HCT116 (cell line): ENCODE results near the gene FBXL2. TPM values are rescaled to one million over a fixed set of nuclear protein-coding genes. Genes with fewer than 3 reads are reported as not detected.

Source experiments
- ATAC-seq: fragments of 200-7000 bp; cut with Tn5 transposase; 2 replicates; pipeline ENCODE4 v1.9.1; 2020; ENCODE audit warnings: mild to moderate bottlenecking, moderate library complexity
- BruUV-seq: library from RNA; stranded (reverse); fragments of 400-500 nt; replicated peaks from 2 replicates; lab custom pipeline; 2021; lab: Mats Ljungman, UMichigan
- CTCF ChIA-PET: fragments of 300-600 bp; sonication (Branson Sonifier 250); formaldehyde crosslinking; loops from one replicate; lab custom pipeline; 2021; ENCODE audit warnings: antibody characterized with exemption; lab: Charles Lee
- POLR2A ChIA-PET: fragments of 300-600, 350-600 bp; sonication (Branson Sonifier 250); formaldehyde crosslinking; loops from one replicate; lab custom pipeline; 2021; ENCODE audit warnings: antibody characterized with exemption; lab: Charles Lee
- RAD21 ChIA-PET, 2 experiments: fragments of 300-600 bp; sonication (Branson Sonifier 250); formaldehyde crosslinking; loops; one replicate each; lab custom pipeline; 2023; ENCODE audit warnings: low total read pairs in 2 of 2; ENCODE audit not compliant: uncharacterized antibody in 2 of 2, unreplicated experiment in 2 of 2, low non-redundant PET in 1 of 2; lab: Charles Lee
- DNase-seq: peaks from one replicate; pipeline ENCODE4 v3.0.0-alpha.2; 2010; ENCODE audit warnings: low read depth, low spot score
- H2AFZ ChIP-seq: fragments of 200-600 bp; shearing (Covaris generic), sonication (generic); 2 replicates; pipeline ENCODE4 v1.6.1; 2017; ENCODE audit warnings: low read depth, mixed run types, mixed read lengths, antibody characterized with exemption, low read length; ENCODE audit not compliant: poor library complexity, severe bottlenecking
- H3K27ac ChIP-seq: 2 replicates; pipeline ENCODE4 v1.5.1; 2012; ENCODE audit warnings: low read depth, low read length
- H3K27me3 ChIP-seq: fragments of 200-600 bp; sonication (generic); 2 replicates; pipeline ENCODE4 v1.6.1; 2016; ENCODE audit warnings: mixed run types, low read length, mixed read lengths; ENCODE audit not compliant: insufficient read depth
- H3K36me3 ChIP-seq, 2 experiments: fragments of 200-500 bp in 1 of 2; fragments of 200-600 bp in 1 of 2; sonication (Bioruptor generic) in 1 of 2; sonication (generic) in 1 of 2; 2 replicates each; pipeline versions ENCODE4 v1.5.1 to v1.6.1; 2014 to 2016; ENCODE audit warnings: low read length in 2 of 2, inconsistent platforms in 1 of 2, mixed read lengths in 1 of 2, mixed run types in 1 of 2; ENCODE audit not compliant: insufficient read depth in 2 of 2, control insufficient read depth in 1 of 2
- H3K4me1 ChIP-seq, 2 experiments: fragments of 200-600 bp in 1 of 2; sonication (generic) in 1 of 2; 2 replicates each; pipeline versions ENCODE4 v1.5.1 to v1.6.1; 2012 to 2017; ENCODE audit warnings: low read length in 2 of 2, inconsistent platforms in 1 of 2, mild to moderate bottlenecking in 1 of 2, mixed read lengths in 1 of 2, mixed run types in 1 of 2, moderate library complexity in 1 of 2; ENCODE audit not compliant: insufficient read depth in 2 of 2, control insufficient read depth in 1 of 2
- H3K4me2 ChIP-seq: fragments of 200-600 bp; sonication (generic); 2 replicates; pipeline ENCODE4 v1.6.1; 2017; ENCODE audit warnings: mixed run types, low read length, mixed read lengths
- H3K4me3 ChIP-seq, 2 experiments: fragments of 200-600 bp in 1 of 2; sonication (generic) in 1 of 2; replicated peaks in 1 of 2; 2 replicates each; pipeline ENCODE4 v1.5.1; 2011 to 2016; ENCODE audit warnings: low read length in 2 of 2, control low read depth in 1 of 2, low read depth in 1 of 2, mild to moderate bottlenecking in 1 of 2, mixed read lengths in 1 of 2, mixed run types in 1 of 2
- H3K79me2 ChIP-seq: fragments of 200-600 bp; sonication (generic); 2 replicates; pipeline ENCODE4 v1.6.1; 2017; ENCODE audit warnings: mild to moderate bottlenecking, mixed run types, low read length, moderate library complexity, mixed read lengths; ENCODE audit not compliant: insufficient read depth
- H3K9ac ChIP-seq: fragments of 200-600 bp; sonication (generic); 2 replicates; pipeline ENCODE4 v1.6.1; 2016; ENCODE audit warnings: low read length, mixed read lengths
- H3K9me2 ChIP-seq: fragments of 200-600 bp; sonication (generic), shearing (Covaris generic); 2 replicates; pipeline ENCODE4 v1.6.1; 2017; ENCODE audit warnings: mixed run types, mild to moderate bottlenecking, moderate library complexity; ENCODE audit not compliant: insufficient read depth
- H3K9me3 ChIP-seq, 2 experiments: fragments of 200-500 bp in 1 of 2; fragments of 200-600 bp in 1 of 2; sonication (Bioruptor generic) in 1 of 2; sonication (generic) in 1 of 2; 2 replicates each; pipeline ENCODE4 v1.6.1; 2014 to 2017; ENCODE audit warnings: low read length in 2 of 2, mixed read lengths in 2 of 2, inconsistent platforms in 1 of 2, low read depth in 1 of 2, mild to moderate bottlenecking in 1 of 2, mixed run types in 1 of 2, moderate library complexity in 1 of 2; ENCODE audit not compliant: control insufficient read depth in 1 of 2, insufficient read depth in 1 of 2
- H4K20me1 ChIP-seq: fragments of 200-600 bp; sonication (generic), shearing (Covaris generic); 2 replicates; pipeline ENCODE4 v1.6.1; 2017; ENCODE audit warnings: mixed run types, mild to moderate bottlenecking, moderate library complexity; ENCODE audit not compliant: insufficient read depth
- CBX3 ChIP-seq: IDR thresholded peaks from 2 replicates; pipeline ENCODE4 v1.6.1; 2012; ENCODE audit warnings: low read depth
- ELF1 ChIP-seq: IDR thresholded peaks from 2 replicates; pipeline ENCODE4 v1.6.1; 2012; ENCODE audit warnings: low read depth, borderline replicate concordance
- FOSL1 ChIP-seq: IDR thresholded peaks from 2 replicates; pipeline ENCODE4 v1.6.1; 2012; ENCODE audit warnings: low read depth
- JUND ChIP-seq: IDR thresholded peaks from 2 replicates; pipeline ENCODE4 v1.6.1; 2012
- POLR2A ChIP-seq: IDR thresholded peaks from 2 replicates; pipeline ENCODE4 v1.7.0; 2011; ENCODE audit warnings: borderline replicate concordance; ENCODE audit not compliant: insufficient read depth, insufficient read length; ENCODE audit errors: extremely low read depth
- SP1 ChIP-seq: IDR thresholded peaks from 2 replicates; pipeline ENCODE4 v1.6.1; 2012; ENCODE audit warnings: low read depth
- ZFX ChIP-seq: fragments of 450-650 bp; IDR thresholded peaks from 2 replicates; pipeline ENCODE4 v1.6.1; 2017
- ZNF274 ChIP-seq: fragments of 200-500 bp; sonication (Bioruptor generic); IDR thresholded peaks from 2 replicates; pipeline ENCODE4 v1.6.1; 2014; ENCODE audit warnings: mild to moderate bottlenecking, low read depth, low read length, inconsistent platforms
- intact Hi-C: fragments of 100-400 bp; cut with micrococcal nuclease; formaldehyde crosslinking; loops from 2 replicates; pipeline ENCODE4 v1.10.0; 2022
- total RNA-seq: library from RNA; stranded (reverse); gene quantifications from one replicate; pipeline ENCODE4 v1.2.1, GENCODE V29; 2021; ENCODE audit not compliant: unreplicated experiment
- TF ChIP-seq, protein P1 (sequence below): IDR thresholded peaks from 2 replicates; pipeline ENCODE4 v1.6.1; 2012; ENCODE audit warnings: low read depth

FBXL2 gene
- total RNA-seq, 1 experiment from 2014 or later = 12.8 TPM

DNA sequence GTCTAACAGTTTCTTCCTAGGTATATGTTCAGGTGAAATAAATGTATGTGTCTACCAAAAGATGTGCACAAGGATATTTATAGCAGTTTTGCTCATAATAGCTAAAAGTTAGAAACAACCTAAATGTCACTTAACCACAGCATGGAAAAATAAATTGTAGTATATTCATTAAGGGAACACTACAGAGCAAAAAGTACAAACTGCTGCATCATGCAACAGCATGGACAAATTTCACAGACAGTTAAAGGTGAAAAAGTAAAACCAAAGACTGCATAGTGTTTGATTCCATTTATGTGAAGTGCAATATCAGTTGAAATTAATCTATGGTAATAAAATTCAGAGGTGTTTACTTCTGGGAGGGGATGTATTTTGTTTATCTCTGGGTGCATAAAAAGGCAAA lies 62.5 kb downstream of the FBXL2 start:
- intact Hi-C loops = no loop called here
- Histone ChIP-seq H3K79me2 (no peaks in the 10 kb centered on the region), H3K9me2 (no peaks in the 10 kb centered on the region), H3K27ac (no peak overlapping the region), H3K9ac (no peak overlapping the region)
- POLR2A ChIA-PET = no interaction called here
- no peak for DNase-seq
- CTCF ChIA-PET = no interaction called here
- no TSS peak for BruUV-seq
- TF ChIP-seq CBX3 (no peak), ELF1 (no peak), POLR2A (no peak), SP1 (no peak), ZNF274 (no peak), JUND (no peak), ZFX (no peak), FOSL1 (no peak)
- TF ChIP-seq, protein P1, sequence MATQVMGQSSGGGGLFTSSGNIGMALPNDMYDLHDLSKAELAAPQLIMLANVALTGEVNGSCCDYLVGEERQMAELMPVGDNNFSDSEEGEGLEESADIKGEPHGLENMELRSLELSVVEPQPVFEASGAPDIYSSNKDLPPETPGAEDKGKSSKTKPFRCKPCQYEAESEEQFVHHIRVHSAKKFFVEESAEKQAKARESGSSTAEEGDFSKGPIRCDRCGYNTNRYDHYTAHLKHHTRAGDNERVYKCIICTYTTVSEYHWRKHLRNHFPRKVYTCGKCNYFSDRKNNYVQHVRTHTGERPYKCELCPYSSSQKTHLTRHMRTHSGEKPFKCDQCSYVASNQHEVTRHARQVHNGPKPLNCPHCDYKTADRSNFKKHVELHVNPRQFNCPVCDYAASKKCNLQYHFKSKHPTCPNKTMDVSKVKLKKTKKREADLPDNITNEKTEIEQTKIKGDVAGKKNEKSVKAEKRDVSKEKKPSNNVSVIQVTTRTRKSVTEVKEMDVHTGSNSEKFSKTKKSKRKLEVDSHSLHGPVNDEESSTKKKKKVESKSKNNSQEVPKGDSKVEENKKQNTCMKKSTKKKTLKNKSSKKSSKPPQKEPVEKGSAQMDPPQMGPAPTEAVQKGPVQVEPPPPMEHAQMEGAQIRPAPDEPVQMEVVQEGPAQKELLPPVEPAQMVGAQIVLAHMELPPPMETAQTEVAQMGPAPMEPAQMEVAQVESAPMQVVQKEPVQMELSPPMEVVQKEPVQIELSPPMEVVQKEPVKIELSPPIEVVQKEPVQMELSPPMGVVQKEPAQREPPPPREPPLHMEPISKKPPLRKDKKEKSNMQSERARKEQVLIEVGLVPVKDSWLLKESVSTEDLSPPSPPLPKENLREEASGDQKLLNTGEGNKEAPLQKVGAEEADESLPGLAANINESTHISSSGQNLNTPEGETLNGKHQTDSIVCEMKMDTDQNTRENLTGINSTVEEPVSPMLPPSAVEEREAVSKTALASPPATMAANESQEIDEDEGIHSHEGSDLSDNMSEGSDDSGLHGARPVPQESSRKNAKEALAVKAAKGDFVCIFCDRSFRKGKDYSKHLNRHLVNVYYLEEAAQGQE = no peak
- TF ChIP-seq, all 23 proteins: peak for 0
- RAD21 ChIA-PET = no interaction called here
- H4K20me1 ChIP-seq = no peaks in the 10 kb centered on the region
- no peaks in the 10 kb centered on the region for H3K36me3 ChIP-seq
- no peak overlapping the region for H3K4me3 ChIP-seq
- no peaks in the 10 kb centered on the region for H3K9me3 ChIP-seq
- no peaks in the 10 kb centered on the region for H3K27me3 ChIP-seq
- no peak overlapping the region for H3K4me2 ChIP-seq
- H2AFZ ChIP-seq = no peak overlapping the region
- ATAC-seq = no peak
- no peaks in the 10 kb centered on the region for H3K4me1 ChIP-seq
